Stimulated activated CD4-positive, alpha-beta T cell treated with anti-CD3 and anti-CD28 coated beads, Interleukin-4, amount 100 ng/mL, for 48 hours (primary cell): ENCODE measurements around the gene MRPL9.
A peak's percentile ranks its signal among the peaks of the same experiment; 100 is the strongest.

Source experiments
- DNase-seq, 2 donors: peaks; one replicate each; pipeline ENCODE4 v3.0.0-alpha.2; 2020; ENCODE audit warnings: low read depth in 2 of 2

The MRPL9 gene

GRCh38 chr1:151733126-151733525 is 30.2 kb downstream of the MRPL9 start:
- no peak for DNase-seq

GRCh38 chr1:151729966-151730291 is 33.4 kb downstream of the MRPL9 start:
- no peak for DNase-seq

- DNase-seq = no peak
Measured at GRCh38 chr1:151729157-151729965, 33.9 kb downstream of the MRPL9 start.

- DNase-seq = no peak
Measured at GRCh38 chr1:151728151-151729054, 34.9 kb downstream of the MRPL9 start.

- DNase-seq = no peak
Measured at GRCh38 chr1:151723726-151724370, 39.4 kb downstream of the MRPL9 start.

GRCh38 chr1:151721788-151722510 is 41.3 kb downstream of the MRPL9 start:
- DNase-seq = no peak

- peak; percentile 14 to 27 for DNase-seq
Measured at GRCh38 chr1:151720974-151721787, 42.1 kb downstream of the MRPL9 start, which contains the start of gene RIIAD1. TSS of gene RIIAD1 (plus strand) at chr1:151721522. CDS start at chr1:151721537, 15 bp downstream.

GRCh38 chr1:151720554-151720953 is 42.7 kb downstream of the MRPL9 start:
- DNase-seq = no peak

- no peak for DNase-seq
Measured at GRCh38 chr1:151720125-151720524, 43.2 kb downstream of the MRPL9 start.

GRCh38 chr1:151718666-151719065 is 44.6 kb downstream of the MRPL9 start:
- no peak for DNase-seq

- DNase-seq = no peak
Measured at GRCh38 chr1:151718011-151718431, 45.3 kb downstream of the MRPL9 start.

- DNase-seq = no peak
Measured at GRCh38 chr1:151716771-151717631, 46.3 kb downstream of the MRPL9 start, which contains the start of gene CELF3. TSS of gene CELF3 (minus strand) at chr1:151716803. CDS start at chr1:151716020, 783 bp downstream.

- DNase-seq = no peak
Measured at GRCh38 chr1:151716405-151716762, 46.9 kb downstream of the MRPL9 start.

GRCh38 chr1:151715726-151716404 is 47.4 kb downstream of the MRPL9 start:
- no peak for DNase-seq

- no peak for DNase-seq
Measured at GRCh38 chr1:151714820-151715725, 48.2 kb downstream of the MRPL9 start.

- no peak for DNase-seq
Measured at GRCh38 chr1:151713874-151714273, 49.4 kb downstream of the MRPL9 start.

- DNase-seq = no peak
Measured at GRCh38 chr1:151713044-151713443, 50.3 kb downstream of the MRPL9 start.

- no peak for DNase-seq
Measured at GRCh38 chr1:151711951-151712350, 51.3 kb downstream of the MRPL9 start.
